Umbilical cord (tissue), 2 donors: ENCODE results near the gene C12orf43. TPM values are rescaled to one million over a fixed set of nuclear protein-coding genes. Genes with fewer than 3 reads are reported as not detected.
A peak's percentile ranks its signal among the peaks of the same experiment; 100 is the strongest.

ENCODE experiments used
- DNase-seq: peaks from one replicate; pipeline ENCODE4 v3.0.0-alpha.2; 2015; ENCODE audit warnings: low spot score
- total RNA-seq: library from RNA; depleted of rRNA; stranded (reverse); fragments of >200 nt; gene quantifications from one replicate; pipeline ENCODE4 v1.2.3, GENCODE V29; 2014; ENCODE audit warnings: low replicate concordance; ENCODE audit not compliant: insufficient read depth

The C12orf43 gene
- total RNA-seq, 1 donor from 2014 or later = 15.9 TPM

DNA sequence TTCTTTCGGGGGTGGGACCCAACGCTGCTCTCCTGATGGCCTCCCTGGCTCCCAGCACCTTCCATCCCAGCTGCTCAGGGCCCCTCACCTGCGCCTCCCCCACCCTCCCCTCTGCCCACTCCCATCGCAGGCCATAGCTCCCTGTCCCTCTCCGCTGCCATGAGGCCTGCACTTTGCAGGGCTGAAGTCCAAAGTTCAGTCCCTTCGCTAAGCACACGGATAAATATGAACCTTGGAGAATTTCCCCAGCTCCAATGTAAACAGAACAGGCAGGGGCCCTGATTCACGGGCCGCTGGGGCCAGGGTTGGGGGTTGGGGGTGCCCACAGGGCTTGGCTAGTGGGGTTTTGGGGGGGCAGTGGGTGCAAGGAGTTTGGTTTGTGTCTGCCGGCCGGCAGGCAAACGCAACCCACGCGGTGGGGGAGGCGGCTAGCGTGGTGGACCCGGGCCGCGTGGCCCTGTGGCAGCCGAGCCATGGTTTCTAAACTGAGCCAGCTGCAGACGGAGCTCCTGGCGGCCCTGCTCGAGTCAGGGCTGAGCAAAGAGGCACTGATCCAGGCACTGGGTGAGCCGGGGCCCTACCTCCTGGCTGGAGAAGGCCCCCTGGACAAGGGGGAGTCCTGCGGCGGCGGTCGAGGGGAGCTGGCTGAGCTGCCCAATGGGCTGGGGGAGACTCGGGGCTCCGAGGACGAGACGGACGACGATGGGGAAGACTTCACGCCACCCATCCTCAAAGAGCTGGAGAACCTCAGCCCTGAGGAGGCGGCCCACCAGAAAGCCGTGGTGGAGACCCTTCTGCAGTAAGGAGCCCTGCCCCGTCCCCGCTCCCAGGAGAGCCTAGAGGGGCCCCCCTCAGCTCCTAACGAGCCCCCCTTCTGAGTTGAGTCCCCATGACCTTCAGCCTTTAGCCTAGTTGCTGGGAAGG lies 37.7 kb downstream of the C12orf43 start, which contains the start of gene HNF1A:
TSS of gene HNF1A (plus strand) at position 248 of the 924 bp plus-strand sequence. CDS start at position 474, 226 bp downstream.
- DNase-seq = no peak

DNA sequence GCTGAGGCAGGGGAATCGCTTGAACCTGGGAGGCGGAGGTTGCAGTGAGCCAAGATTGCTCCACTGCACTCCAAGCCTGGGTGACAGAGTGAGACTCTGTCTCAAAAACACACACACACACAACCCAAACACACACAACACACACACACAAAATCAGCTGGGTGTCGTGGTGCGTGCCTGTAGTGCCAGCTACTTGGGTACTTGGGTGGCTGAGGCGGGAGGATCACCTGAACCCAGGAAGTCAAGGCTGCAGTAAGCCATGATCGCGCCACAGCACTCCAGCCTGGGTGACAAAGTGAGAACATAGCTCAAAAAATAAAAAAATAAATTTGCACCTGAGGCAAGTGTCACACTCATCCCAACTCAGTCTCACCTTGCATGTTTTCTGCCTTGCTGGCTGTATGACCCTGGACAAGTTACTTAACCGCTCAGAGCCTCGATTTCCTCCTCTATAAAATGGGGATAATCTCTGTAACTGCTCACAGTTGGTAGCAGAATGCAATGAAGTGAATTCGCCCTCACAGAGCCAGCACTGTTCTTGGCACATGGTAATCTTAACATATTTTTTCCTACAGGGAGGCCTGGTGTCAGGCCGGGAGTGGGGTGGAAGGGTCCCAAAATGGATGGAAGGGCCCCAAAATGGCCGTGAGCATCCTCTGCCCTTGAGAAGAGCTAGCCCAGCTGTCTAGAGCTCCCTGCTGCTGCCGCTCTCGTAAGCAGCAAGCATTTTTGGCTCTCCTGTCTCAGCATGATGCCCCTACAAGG lies 38.6 kb downstream of the C12orf43 start:
- DNase-seq = no peak

DNA sequence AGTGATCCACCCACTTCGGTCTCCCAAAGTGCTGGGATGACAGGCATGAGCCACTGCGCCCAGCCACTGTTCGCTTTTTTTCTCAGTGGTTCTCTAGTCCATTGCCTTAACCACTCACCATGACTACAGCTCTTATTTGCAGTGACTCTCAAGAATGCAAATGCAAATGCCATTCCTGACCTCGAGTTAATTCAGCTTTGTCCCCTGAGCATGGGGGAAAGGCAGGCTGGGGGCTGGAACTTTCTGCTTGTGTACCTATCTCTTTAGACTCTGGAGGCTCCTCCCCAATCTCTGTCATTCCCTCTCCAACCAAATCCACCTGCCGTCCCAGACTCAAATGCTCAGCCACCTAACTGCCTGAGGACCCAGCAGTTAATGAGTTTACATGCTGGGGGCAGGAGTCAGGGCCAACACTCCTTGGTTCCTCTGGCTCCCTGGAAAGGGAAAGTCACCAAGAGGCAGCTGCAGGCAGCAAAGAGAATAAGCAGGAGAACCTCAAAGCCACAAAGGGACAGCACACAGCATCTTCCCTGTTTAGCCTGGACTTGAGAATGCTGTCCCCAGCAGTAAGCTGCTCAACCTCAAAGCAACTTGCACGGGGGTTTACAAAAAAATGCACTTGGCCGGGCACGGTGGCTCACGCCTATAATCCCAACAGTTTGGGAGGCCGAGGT lies 43.3 kb downstream of the C12orf43 start:
- no peak for DNase-seq

DNA sequence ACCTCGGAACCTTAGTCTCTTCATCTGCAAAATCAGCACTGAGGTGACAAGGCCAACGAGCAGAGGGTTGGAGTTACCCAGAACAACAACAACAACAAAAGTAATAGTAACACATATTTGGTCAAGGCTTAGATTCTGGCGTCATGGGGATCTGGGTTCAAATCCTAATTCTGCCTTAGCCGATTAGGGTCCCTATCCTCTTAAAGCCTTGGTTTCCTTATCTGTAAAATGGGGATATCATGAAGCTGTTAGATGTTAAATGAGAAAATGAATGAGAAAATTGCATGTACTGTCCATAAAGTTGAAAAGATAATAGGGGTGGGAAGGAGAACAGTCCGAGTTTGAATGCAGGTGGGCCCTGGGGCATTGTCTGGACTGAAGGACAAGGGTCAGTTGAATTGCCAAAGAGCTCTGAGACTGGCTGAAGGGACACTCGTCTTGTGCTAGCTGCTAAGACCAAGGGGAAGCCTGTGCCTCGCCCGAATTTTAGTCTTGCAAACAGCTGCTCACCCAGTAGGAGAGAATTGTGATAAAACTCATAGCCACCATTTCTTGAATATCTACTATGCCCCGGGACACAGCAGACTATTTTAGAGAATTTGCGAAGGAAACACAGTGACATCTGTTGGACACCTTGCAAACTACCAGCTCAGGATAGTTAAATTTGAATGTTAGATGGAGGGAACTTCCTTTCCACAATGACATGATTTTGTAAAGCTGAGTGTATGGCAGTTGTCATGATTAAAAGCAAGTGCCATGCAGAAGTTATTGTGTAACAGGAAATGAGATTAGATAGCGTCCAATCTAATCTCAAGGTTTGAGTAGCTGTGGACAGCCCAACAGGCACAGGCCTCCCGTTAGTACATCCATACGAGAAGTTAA lies 44.7 kb downstream of the C12orf43 start:
- peak; percentile 77 for DNase-seq

DNA sequence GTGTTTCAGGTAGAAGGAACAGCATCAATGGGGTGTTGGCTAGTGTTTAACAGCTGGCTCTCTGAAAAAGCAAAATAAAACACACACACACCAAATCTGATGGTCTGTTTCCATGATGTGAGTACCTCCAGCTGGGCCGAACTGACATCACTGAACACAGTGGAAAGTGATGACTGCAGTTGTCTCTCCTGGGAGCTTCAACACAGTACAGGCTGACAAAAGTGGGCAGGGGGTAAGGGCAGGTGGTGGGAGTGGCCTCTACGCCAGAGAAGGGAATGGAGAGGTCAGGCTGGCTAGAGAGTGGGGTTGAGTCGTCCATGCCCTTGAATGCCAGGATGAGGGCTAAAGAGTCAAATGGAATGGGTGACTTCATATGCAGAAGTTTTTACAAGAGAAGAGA lies 46.0 kb downstream of the C12orf43 start:
- DNase-seq = no peak

DNA sequence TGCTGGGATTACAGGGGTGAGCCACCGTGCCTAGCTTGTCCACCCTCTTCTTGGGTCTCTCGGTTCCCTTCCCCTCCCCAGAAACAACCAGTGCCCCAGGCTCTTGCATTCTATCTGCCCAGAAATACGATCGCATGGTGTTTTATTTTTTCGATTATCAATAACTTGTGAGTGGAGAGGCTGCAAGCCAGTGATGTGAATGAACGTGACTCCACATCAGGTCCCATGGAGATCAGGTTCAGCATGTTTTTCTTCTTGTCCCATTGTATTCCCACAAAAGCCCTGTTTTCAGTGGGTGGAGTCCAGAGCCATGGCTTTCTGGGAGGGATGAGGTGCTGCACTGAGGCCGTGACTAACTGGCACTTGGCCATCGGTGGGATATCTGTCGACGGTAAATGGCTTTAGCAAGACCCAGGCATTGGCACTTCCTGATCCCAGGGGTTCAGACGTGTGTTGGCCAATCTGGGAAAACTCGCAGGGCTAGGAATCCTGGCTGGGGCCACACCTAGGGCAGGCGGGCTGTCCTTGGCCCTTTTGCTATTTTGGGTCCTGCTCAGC lies 50.7 kb downstream of the C12orf43 start:
- DNase-seq = no peak

DNA sequence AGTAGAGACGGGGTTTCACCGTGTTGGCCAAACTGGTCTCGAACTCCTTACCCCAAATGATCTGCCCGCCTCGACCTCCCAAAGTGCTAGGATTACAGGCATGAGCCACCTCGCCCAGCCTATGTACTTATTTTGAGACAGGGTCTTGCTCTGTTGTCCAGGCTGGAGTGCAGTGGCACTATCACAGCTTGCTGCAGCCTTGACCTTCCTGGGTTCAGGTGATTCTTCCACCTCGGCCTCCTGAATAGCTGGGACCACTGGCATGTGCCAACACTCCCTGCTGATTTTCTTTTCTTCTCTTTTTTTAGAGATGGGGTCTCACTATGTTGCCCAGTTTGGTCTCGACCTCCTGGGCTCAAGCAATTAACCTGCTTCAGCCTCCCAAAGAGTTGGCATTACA lies 52.0 kb downstream of the C12orf43 start:
- no peak for DNase-seq

DNA sequence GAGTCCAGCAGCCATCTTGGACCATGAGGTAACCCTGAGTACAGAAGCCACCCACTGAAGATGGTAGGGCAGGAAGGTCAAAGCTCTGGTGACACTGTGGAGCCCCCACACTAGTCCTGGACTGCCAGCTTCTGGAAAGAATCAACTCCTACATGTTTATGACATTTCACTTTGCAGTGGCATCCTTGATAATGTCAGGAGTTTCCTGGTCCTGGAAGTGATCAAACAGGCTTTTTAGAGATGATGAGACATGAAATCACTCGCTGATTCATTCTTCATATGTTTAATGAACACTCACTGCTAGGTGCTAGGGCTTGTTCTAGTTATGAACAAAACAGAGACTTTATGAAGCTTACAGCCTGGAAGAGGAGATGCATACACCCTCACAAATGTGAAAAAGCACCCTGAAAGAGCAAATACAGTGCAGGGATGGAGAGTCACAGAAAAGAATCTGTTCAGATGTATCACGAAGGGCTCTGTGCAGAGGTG lies 53.7 kb downstream of the C12orf43 start:
- peak; percentile 54 for DNase-seq

DNA sequence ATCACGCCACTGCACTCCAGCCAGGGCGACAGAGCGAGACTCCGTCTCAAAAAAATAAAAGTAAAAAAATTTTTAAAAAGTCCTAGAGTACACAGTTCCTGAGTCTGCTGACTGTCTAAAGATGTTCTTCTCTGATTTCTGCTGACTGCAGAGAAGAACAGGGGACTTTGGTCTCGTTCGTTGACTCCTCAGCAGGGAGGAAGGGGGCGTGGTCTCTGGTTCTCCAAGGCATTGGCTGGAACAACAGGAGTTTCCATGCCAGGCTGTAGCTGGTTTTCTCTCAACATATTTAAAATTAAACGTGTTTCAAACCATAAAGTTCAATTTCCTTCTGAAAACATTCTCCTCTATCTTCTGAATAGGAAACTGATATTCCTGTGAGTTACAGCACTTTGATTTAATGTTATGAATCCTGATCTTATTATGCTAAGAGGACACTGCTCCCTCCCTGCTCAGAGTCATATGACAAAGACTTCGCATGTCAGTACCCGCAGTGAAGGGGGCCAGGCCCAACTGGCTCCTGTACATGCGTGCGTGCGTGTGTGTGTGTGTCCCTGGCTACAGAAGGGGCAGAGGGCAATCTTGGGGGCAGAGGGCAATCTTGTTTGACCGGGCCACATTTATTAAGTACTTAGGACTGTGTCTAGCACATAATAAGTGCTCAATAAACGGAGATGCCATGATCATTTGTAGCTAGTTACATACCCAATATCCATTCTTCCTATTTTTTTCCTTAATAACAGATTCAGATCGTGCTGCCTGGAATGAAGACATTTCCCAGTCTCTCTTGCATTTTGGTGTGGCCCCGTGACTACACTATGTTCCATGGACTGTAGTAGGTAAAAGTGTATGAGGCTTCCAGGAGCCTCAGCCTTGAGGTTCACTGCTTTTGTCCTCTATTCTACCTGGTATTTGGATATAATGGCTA lies 54.4 kb downstream of the C12orf43 start:
- peak; percentile 34 for DNase-seq

DNA sequence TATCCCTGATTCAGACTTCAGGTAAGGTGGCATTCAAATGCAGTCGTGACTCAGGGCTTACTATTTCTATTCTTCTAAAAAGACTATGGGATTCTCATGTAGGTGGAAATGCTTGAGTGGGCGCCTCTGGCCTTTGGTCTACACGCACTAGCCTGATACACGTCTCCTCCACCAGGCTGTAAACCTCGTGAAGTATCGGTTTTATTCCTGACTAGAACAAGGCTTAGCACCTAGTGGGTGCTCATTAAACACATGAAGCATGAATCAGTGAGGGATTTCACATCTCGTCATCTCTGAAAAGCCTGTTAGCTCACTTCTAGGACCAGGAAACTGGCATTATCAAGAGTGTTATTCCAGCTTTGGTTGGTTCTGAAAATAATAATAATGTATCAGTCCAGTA lies 55.6 kb downstream of the C12orf43 start:
- DNase-seq = no peak

DNA sequence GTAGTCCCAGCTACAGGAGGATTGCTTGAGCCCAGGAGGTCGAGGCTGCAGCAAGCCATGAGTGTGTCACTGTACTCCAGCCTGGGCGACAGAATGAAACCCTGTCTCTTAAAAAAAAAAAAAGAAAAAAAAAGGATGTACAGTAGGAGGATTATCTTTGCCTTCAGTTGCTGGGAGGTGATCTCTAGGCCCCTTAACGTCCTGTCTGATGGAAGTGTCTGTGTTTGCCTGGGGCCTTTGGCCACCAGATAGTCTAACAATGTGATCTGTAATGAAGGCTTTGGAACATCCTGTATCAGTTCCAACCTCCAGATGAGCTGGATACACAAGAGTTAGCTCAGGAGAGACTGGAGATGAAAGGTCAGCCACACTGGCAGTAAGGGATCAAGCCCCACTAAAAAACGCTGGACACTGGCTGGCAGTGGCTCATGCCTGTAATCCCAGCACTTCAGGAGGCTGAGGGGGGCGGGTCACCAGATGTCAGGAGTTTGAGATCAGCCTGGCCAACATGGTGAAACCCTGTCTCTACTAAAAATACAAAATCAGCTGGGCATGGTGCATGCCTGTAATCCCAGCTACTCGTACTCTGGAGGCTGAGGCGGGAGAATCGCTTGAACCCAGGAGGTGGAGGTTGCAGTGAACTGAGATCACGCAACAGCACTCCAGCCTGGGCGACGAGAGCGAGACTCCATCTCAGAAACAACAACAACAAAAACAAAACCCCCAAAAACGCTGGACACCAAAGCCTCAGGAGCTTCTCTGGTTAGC lies 57.0 kb downstream of the C12orf43 start:
- DNase-seq = no peak

DNA sequence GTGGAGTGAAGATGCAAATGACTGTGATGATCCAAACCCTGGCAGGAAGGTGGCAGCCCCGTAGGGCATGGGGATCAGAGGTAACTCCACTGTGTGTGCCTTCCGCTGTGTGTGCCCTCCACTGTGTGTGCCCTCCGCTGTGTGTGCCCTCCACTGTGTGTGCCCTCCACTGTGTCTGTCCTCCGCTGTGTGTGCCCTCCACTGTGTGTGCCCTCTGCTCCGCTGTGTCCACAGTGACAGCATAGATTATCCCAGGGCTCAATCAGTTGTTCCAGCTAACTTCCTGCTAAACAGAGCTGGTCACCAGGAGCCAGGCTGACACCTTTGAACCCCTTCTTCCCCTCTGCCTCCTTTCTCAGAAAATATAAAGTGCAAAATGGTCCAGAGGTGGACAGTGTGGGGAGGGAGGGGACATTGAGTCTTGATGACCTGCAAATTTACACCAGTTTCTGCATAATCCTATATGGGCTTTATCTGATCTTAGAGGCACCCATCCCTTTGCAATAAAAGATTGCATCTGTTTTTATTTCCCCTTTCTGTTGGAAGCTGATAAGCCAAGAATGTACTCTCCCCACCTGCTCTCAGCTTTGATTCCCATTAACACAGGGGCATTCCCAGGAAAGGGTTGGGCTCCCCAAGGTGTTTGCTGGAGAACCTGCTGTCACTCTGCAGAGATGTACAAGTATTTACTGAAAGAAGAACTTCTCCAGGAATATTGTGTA lies 59.5 kb downstream of the C12orf43 start:
- no peak for DNase-seq

DNA sequence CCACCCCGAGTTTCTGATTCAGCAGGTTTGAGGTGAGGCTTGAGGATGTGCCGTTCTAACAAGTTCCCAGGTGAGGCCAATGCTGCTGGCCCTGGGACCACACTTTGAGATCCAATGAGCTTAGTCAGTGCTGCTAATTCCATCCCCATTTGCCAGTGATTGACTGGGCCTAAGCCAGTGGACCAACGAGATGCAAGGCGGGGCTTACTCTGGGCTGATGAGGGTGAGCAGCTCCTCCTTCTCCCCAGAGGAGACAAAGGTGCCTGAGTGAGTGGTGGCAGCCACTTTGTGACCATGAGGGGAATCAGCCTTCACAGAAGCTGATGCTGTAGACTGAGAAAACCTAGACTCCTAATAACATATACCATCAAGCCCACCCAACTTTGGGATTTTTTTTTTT lies 61.1 kb downstream of the C12orf43 start:
- DNase-seq = no peak

DNA sequence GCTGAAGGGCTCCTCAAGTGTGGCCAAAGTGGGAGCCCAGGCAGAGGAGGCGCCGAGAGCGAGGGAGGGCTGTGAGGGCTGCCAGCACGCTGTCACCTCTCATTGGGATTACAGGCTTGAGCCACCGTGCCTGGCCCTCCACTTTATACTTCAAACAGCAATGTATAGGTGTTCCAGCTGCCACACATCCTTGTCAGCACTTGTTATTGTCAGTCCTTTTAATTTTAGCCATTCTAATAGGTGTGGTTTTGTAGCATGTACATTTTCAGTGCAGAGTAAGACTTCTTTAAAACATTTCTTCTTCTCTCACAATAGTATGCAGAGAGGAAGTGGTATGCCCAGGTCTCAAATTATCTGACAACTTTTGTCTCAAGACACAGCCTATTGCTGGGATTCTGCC lies 65.5 kb downstream of the C12orf43 start:
- DNase-seq = no peak
